WTC11 (cell line): ENCODE measurements around the gene TAS2R7. TPM values are rescaled to one million over a fixed set of nuclear protein-coding genes. Genes with fewer than 3 reads are reported as not detected.
A peak's percentile ranks its signal among the peaks of the same experiment; 100 is the strongest.

Experiments
- ATAC-seq: fragments of 200-7000 bp; cut with Tn5 transposase; 2 replicates; pipeline ENCODE4 v1.10.0; 2021; ENCODE audit warnings: mild to moderate bottlenecking, moderate library complexity
- CTCF ChIA-PET: fragments of 300-600 bp; sonication (Branson Sonifier 250); formaldehyde crosslinking; loops from one replicate; lab custom pipeline; 2021; ENCODE audit warnings: antibody characterized with exemption; lab: Charles Lee
- POLR2A ChIA-PET: fragments of 350-600 bp; sonication (Branson Sonifier 250); formaldehyde crosslinking; loops from one replicate; lab custom pipeline; 2021; ENCODE audit warnings: antibody characterized with exemption; lab: Charles Lee
- DNase-seq: peaks from one replicate; pipeline ENCODE4 v3.0.0; 2021; ENCODE audit warnings: low spot score
- H3K27ac Mint-ChIP-seq: 2 replicates; pipeline ENCODE4 v1.8.0; 2021; ENCODE audit warnings: mixed read lengths
- H3K27me3 Mint-ChIP-seq: 2 replicates; pipeline ENCODE4 v1.8.0; 2021; ENCODE audit warnings: low read depth, mild to moderate bottlenecking, moderate library complexity, mixed read lengths
- H3K36me3 Mint-ChIP-seq: 2 replicates; pipeline ENCODE4 v1.8.0; 2021; ENCODE audit warnings: mixed read lengths
- H3K4me1 Mint-ChIP-seq: 2 replicates; pipeline ENCODE4 v1.8.0; 2022; ENCODE audit warnings: mixed read lengths
- H3K4me3 Mint-ChIP-seq: 2 replicates; pipeline ENCODE4 v1.8.0; 2021; ENCODE audit warnings: mild to moderate bottlenecking, moderate library complexity, mixed read lengths
- H3K9me3 Mint-ChIP-seq: 2 replicates; pipeline ENCODE4 v1.8.0; 2021; ENCODE audit warnings: mixed read lengths
- AFF4 ChIP-seq: sonication (generic); formaldehyde crosslinking; IDR thresholded peaks from 2 replicates; pipeline ENCODE4 v1.8.1; 2023; ENCODE audit warnings: mild to moderate bottlenecking, missing genetic modification reagents, borderline replicate concordance
- CTCF ChIP-seq: fragments of 200-600 bp; IDR thresholded peaks from 2 replicates; pipeline ENCODE4 v1.8.0; 2022; ENCODE audit warnings: antibody characterized with exemption
- E2F1 ChIP-seq: sonication (generic); formaldehyde crosslinking; IDR thresholded peaks from 2 replicates; pipeline ENCODE4 v1.8.0; 2022; ENCODE audit warnings: mild to moderate bottlenecking, missing genetic modification reagents
- NR2C2 ChIP-seq: sonication (generic); formaldehyde crosslinking; IDR thresholded peaks from 2 replicates; pipeline ENCODE4 v1.8.0; 2022; ENCODE audit warnings: mild to moderate bottlenecking, missing genetic modification reagents
- PREB ChIP-seq: sonication (generic); formaldehyde crosslinking; IDR thresholded peaks from 2 replicates; pipeline ENCODE4 v1.8.1; 2022; ENCODE audit warnings: mild to moderate bottlenecking, missing genetic modification reagents, moderate library complexity, borderline replicate concordance
- SMAD4 ChIP-seq: sonication (generic); formaldehyde crosslinking; IDR thresholded peaks from 2 replicates; pipeline ENCODE4 v1.8.0; 2022; ENCODE audit warnings: mild to moderate bottlenecking, missing genetic modification reagents
- ZNF138 ChIP-seq: sonication (generic); formaldehyde crosslinking; conservative IDR thresholded peaks from 2 replicates; pipeline ENCODE4 v1.8.1; 2022; ENCODE audit warnings: mild to moderate bottlenecking, moderate library complexity, missing genetic modification reagents
- ZNF219 ChIP-seq: sonication (generic); formaldehyde crosslinking; IDR thresholded peaks from 2 replicates; pipeline ENCODE4 v1.8.0; 2023; ENCODE audit warnings: missing genetic modification reagents, mild to moderate bottlenecking, borderline replicate concordance
- ZNF396 ChIP-seq: fragments of 250-450 bp; sonication (Bioruptor Pico); IDR thresholded peaks from 2 replicates; pipeline ENCODE4 v1.8.0; 2021; ENCODE audit warnings: mild to moderate bottlenecking, moderate library complexity, borderline replicate concordance
- ZNF416 ChIP-seq: fragments of 250-450 bp; sonication (Bioruptor Pico); IDR thresholded peaks from 2 replicates; pipeline ENCODE4 v1.9.0; 2021; ENCODE audit warnings: mild to moderate bottlenecking, inconsistent platforms
- ZNF423 ChIP-seq: fragments of 250-450 bp; sonication (Bioruptor Pico); IDR thresholded peaks from 2 replicates; pipeline ENCODE4 v2.1.2; 2022; ENCODE audit warnings: mild to moderate bottlenecking, moderate library complexity
- total RNA-seq: library from RNA; stranded (reverse); gene quantifications from 3 replicates; pipeline ENCODE4 v1.2.3, GENCODE V29; 2021
- TF ChIP-seq, protein P1 (sequence below): sonication (generic); formaldehyde crosslinking; IDR thresholded peaks from 2 replicates; pipeline ENCODE4 v1.8.0; 2023; ENCODE audit warnings: missing genetic modification reagents, mild to moderate bottlenecking, borderline replicate concordance

TAS2R7 gene
- total RNA-seq, 1 experiment from 2014 or later = not detected

- TF ChIP-seq NR2C2 (CRISPR knock-in tag) (no peak), PREB (CRISPR knock-in tag) (no peak), ZNF219 (CRISPR knock-in tag) (no peak), SMAD4 (CRISPR knock-in tag) (no peak), ZNF416 (no peak), ZNF396 (no peak), E2F1 (CRISPR knock-in tag) (no peak), ZNF423 (CRISPR knock-in tag) (no peak), ZNF138 (CRISPR knock-in tag) (no peak)
- TF ChIP-seq, protein P1, sequence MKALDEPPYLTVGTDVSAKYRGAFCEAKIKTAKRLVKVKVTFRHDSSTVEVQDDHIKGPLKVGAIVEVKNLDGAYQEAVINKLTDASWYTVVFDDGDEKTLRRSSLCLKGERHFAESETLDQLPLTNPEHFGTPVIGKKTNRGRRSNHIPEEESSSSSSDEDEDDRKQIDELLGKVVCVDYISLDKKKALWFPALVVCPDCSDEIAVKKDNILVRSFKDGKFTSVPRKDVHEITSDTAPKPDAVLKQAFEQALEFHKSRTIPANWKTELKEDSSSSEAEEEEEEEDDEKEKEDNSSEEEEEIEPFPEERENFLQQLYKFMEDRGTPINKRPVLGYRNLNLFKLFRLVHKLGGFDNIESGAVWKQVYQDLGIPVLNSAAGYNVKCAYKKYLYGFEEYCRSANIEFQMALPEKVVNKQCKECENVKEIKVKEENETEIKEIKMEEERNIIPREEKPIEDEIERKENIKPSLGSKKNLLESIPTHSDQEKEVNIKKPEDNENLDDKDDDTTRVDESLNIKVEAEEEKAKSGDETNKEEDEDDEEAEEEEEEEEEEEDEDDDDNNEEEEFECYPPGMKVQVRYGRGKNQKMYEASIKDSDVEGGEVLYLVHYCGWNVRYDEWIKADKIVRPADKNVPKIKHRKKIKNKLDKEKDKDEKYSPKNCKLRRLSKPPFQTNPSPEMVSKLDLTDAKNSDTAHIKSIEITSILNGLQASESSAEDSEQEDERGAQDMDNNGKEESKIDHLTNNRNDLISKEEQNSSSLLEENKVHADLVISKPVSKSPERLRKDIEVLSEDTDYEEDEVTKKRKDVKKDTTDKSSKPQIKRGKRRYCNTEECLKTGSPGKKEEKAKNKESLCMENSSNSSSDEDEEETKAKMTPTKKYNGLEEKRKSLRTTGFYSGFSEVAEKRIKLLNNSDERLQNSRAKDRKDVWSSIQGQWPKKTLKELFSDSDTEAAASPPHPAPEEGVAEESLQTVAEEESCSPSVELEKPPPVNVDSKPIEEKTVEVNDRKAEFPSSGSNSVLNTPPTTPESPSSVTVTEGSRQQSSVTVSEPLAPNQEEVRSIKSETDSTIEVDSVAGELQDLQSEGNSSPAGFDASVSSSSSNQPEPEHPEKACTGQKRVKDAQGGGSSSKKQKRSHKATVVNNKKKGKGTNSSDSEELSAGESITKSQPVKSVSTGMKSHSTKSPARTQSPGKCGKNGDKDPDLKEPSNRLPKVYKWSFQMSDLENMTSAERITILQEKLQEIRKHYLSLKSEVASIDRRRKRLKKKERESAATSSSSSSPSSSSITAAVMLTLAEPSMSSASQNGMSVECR (CRISPR knock-in tag) = no peak
These were observed 23.3 kb downstream of the TAS2R7 start (continued) for GRCh38 chr12:10779103-10779502.

- Mint-ChIP-seq H3K27ac (no peak overlapping the region), H3K4me1 (no peaks in the 10 kb centered on the region), H3K9me3 (no peaks in the 10 kb centered on the region), H3K27me3 (peaks cover 6% of the 10 kb centered on the region), H3K36me3 (no peaks in the 10 kb centered on the region), H3K4me3 (no peak overlapping the region)
- ChIA-PET POLR2A (interaction anchor here (1.1 kb wide), 1 partner anchor 198 kb away, joined by 3 read pairs; no protein-coding TSS in a partner anchor), CTCF (interaction anchor here (0.6 to 3.4 kb wide), 24 partner anchors 8 to 1262 kb away, joined by 3 to 66 read pairs (median 4); partner anchors contain the start of gene SMIM10L1)
- TF ChIP-seq AFF4 (CRISPR knock-in tag) (no peak), CTCF (peak; percentile 37)
- ATAC-seq (no peak), DNase-seq (no peak)
These were observed 31.2 kb downstream of the TAS2R7 start for GRCh38 chr12:10771132-10771733.
